HCT116 (cell line): ENCODE data around the gene EMILIN1. TPM values are rescaled to one million over a fixed set of nuclear protein-coding genes. Genes with fewer than 3 reads are reported as not detected.

ENCODE experiments used
- ATAC-seq: fragments of 200-7000 bp; cut with Tn5 transposase; 2 replicates; pipeline ENCODE4 v1.9.1; 2020; ENCODE audit warnings: mild to moderate bottlenecking, moderate library complexity
- BruUV-seq: library from RNA; stranded (reverse); fragments of 400-500 nt; replicated peaks from 2 replicates; lab custom pipeline; 2021; lab: Mats Ljungman, UMichigan
- CTCF ChIA-PET: fragments of 300-600 bp; sonication (Branson Sonifier 250); formaldehyde crosslinking; loops from one replicate; lab custom pipeline; 2021; ENCODE audit warnings: antibody characterized with exemption; lab: Charles Lee
- POLR2A ChIA-PET: fragments of 300-600, 350-600 bp; sonication (Branson Sonifier 250); formaldehyde crosslinking; loops from one replicate; lab custom pipeline; 2021; ENCODE audit warnings: antibody characterized with exemption; lab: Charles Lee
- RAD21 ChIA-PET, 2 experiments: fragments of 300-600 bp; sonication (Branson Sonifier 250); formaldehyde crosslinking; loops; one replicate each; lab custom pipeline; 2023; ENCODE audit warnings: low total read pairs in 2 of 2; ENCODE audit not compliant: uncharacterized antibody in 2 of 2, unreplicated experiment in 2 of 2, low non-redundant PET in 1 of 2; lab: Charles Lee
- DNase-seq: peaks from one replicate; pipeline ENCODE4 v3.0.0-alpha.2; 2010; ENCODE audit warnings: low read depth, low spot score
- H2AFZ ChIP-seq: fragments of 200-600 bp; shearing (Covaris generic), sonication (generic); 2 replicates; pipeline ENCODE4 v1.6.1; 2017; ENCODE audit warnings: low read depth, mixed run types, mixed read lengths, antibody characterized with exemption, low read length; ENCODE audit not compliant: poor library complexity, severe bottlenecking
- H3K27ac ChIP-seq: 2 replicates; pipeline ENCODE4 v1.5.1; 2012; ENCODE audit warnings: low read depth, low read length
- H3K27me3 ChIP-seq: fragments of 200-600 bp; sonication (generic); 2 replicates; pipeline ENCODE4 v1.6.1; 2016; ENCODE audit warnings: mixed run types, low read length, mixed read lengths; ENCODE audit not compliant: insufficient read depth
- H3K36me3 ChIP-seq, 2 experiments: fragments of 200-500 bp in 1 of 2; fragments of 200-600 bp in 1 of 2; sonication (Bioruptor generic) in 1 of 2; sonication (generic) in 1 of 2; 2 replicates each; pipeline versions ENCODE4 v1.5.1 to v1.6.1; 2014 to 2016; ENCODE audit warnings: low read length in 2 of 2, inconsistent platforms in 1 of 2, mixed read lengths in 1 of 2, mixed run types in 1 of 2; ENCODE audit not compliant: insufficient read depth in 2 of 2, control insufficient read depth in 1 of 2
- H3K4me1 ChIP-seq, 2 experiments: fragments of 200-600 bp in 1 of 2; sonication (generic) in 1 of 2; 2 replicates each; pipeline versions ENCODE4 v1.5.1 to v1.6.1; 2012 to 2017; ENCODE audit warnings: low read length in 2 of 2, inconsistent platforms in 1 of 2, mild to moderate bottlenecking in 1 of 2, mixed read lengths in 1 of 2, mixed run types in 1 of 2, moderate library complexity in 1 of 2; ENCODE audit not compliant: insufficient read depth in 2 of 2, control insufficient read depth in 1 of 2
- H3K4me2 ChIP-seq: fragments of 200-600 bp; sonication (generic); 2 replicates; pipeline ENCODE4 v1.6.1; 2017; ENCODE audit warnings: mixed run types, low read length, mixed read lengths
- H3K4me3 ChIP-seq, 2 experiments: fragments of 200-600 bp in 1 of 2; sonication (generic) in 1 of 2; replicated peaks in 1 of 2; 2 replicates each; pipeline ENCODE4 v1.5.1; 2011 to 2016; ENCODE audit warnings: low read length in 2 of 2, control low read depth in 1 of 2, low read depth in 1 of 2, mild to moderate bottlenecking in 1 of 2, mixed read lengths in 1 of 2, mixed run types in 1 of 2
- H3K79me2 ChIP-seq: fragments of 200-600 bp; sonication (generic); 2 replicates; pipeline ENCODE4 v1.6.1; 2017; ENCODE audit warnings: mild to moderate bottlenecking, mixed run types, low read length, moderate library complexity, mixed read lengths; ENCODE audit not compliant: insufficient read depth
- H3K9ac ChIP-seq: fragments of 200-600 bp; sonication (generic); 2 replicates; pipeline ENCODE4 v1.6.1; 2016; ENCODE audit warnings: low read length, mixed read lengths
- H3K9me2 ChIP-seq: fragments of 200-600 bp; sonication (generic), shearing (Covaris generic); 2 replicates; pipeline ENCODE4 v1.6.1; 2017; ENCODE audit warnings: mixed run types, mild to moderate bottlenecking, moderate library complexity; ENCODE audit not compliant: insufficient read depth
- H3K9me3 ChIP-seq, 2 experiments: fragments of 200-500 bp in 1 of 2; fragments of 200-600 bp in 1 of 2; sonication (Bioruptor generic) in 1 of 2; sonication (generic) in 1 of 2; 2 replicates each; pipeline ENCODE4 v1.6.1; 2014 to 2017; ENCODE audit warnings: low read length in 2 of 2, mixed read lengths in 2 of 2, inconsistent platforms in 1 of 2, low read depth in 1 of 2, mild to moderate bottlenecking in 1 of 2, mixed run types in 1 of 2, moderate library complexity in 1 of 2; ENCODE audit not compliant: control insufficient read depth in 1 of 2, insufficient read depth in 1 of 2
- H4K20me1 ChIP-seq: fragments of 200-600 bp; sonication (generic), shearing (Covaris generic); 2 replicates; pipeline ENCODE4 v1.6.1; 2017; ENCODE audit warnings: mixed run types, mild to moderate bottlenecking, moderate library complexity; ENCODE audit not compliant: insufficient read depth
- ATF3 ChIP-seq: IDR thresholded peaks from 2 replicates; pipeline ENCODE4 v1.6.1; 2012
- CTCF ChIP-seq, 3 experiments: fragments of 200-600 bp in 1 of 3; sonication (generic) in 1 of 3; IDR thresholded peaks in 2 of 3; conservative IDR thresholded peaks in 1 of 3; 2 replicates each; pipeline ENCODE4 v1.5.1; 2012 to 2017; ENCODE audit warnings: low read depth in 2 of 3, low read length in 2 of 3, antibody characterized with exemption in 1 of 3, borderline replicate concordance in 1 of 3, control low read depth in 1 of 3, mild to moderate bottlenecking in 1 of 3, mixed read lengths in 1 of 3, mixed run types in 1 of 3, moderate library complexity in 1 of 3; ENCODE audit not compliant: insufficient read depth in 1 of 3
- EGR1 ChIP-seq: IDR thresholded peaks from 2 replicates; pipeline ENCODE4 v1.6.1; 2012; ENCODE audit warnings: low read depth
- ELF1 ChIP-seq: IDR thresholded peaks from 2 replicates; pipeline ENCODE4 v1.6.1; 2012; ENCODE audit warnings: low read depth, borderline replicate concordance
- EZH2 ChIP-seq: fragments of 200-600 bp; sonication (generic); IDR thresholded peaks from 2 replicates; pipeline ENCODE4 v1.6.1; 2017; ENCODE audit warnings: antibody characterized with exemption, mixed run types
- EZH2phosphoT487 ChIP-seq: fragments of 200-600 bp; IDR thresholded peaks from 2 replicates; pipeline ENCODE4 v1.6.1; 2018; ENCODE audit warnings: antibody characterized with exemption, borderline replicate concordance
- FOSL1 ChIP-seq: IDR thresholded peaks from 2 replicates; pipeline ENCODE4 v1.6.1; 2012; ENCODE audit warnings: low read depth
- JUND ChIP-seq: IDR thresholded peaks from 2 replicates; pipeline ENCODE4 v1.6.1; 2012
- POLR2A ChIP-seq: IDR thresholded peaks from 2 replicates; pipeline ENCODE4 v1.7.0; 2011; ENCODE audit warnings: borderline replicate concordance; ENCODE audit not compliant: insufficient read depth, insufficient read length; ENCODE audit errors: extremely low read depth
- RAD21 ChIP-seq: IDR thresholded peaks from 2 replicates; pipeline ENCODE4 v1.6.1; 2012; ENCODE audit warnings: low read depth, mild to moderate bottlenecking
- REST ChIP-seq: IDR thresholded peaks from 2 replicates; pipeline ENCODE4 v1.6.1; 2012; ENCODE audit warnings: low read depth
- SIN3A ChIP-seq: IDR thresholded peaks from 2 replicates; pipeline ENCODE4 v1.6.1; 2012; ENCODE audit warnings: low read depth
- SRF ChIP-seq: IDR thresholded peaks from 2 replicates; pipeline ENCODE4 v1.6.1; 2012; ENCODE audit warnings: low read depth
- TCF7L2 ChIP-seq: IDR thresholded peaks from 2 replicates; pipeline ENCODE4 v1.7.0; 2011; ENCODE audit warnings: borderline replicate concordance, inconsistent platforms; ENCODE audit not compliant: insufficient read depth, insufficient read length; ENCODE audit errors: extremely low read depth
- intact Hi-C: fragments of 100-400 bp; cut with micrococcal nuclease; formaldehyde crosslinking; loops from 2 replicates; pipeline ENCODE4 v1.10.0; 2022
- total RNA-seq: library from RNA; stranded (reverse); gene quantifications from one replicate; pipeline ENCODE4 v1.2.1, GENCODE V29; 2021; ENCODE audit not compliant: unreplicated experiment

Gene EMILIN1
- total RNA-seq, 1 experiment from 2014 or later, result 0.59 TPM

GRCh38 chr2:27088634-27089033, 10.2 kb downstream of the EMILIN1 start:
- DNase-seq, result no peak
- Histone ChIP-seq H3K27ac (no peak overlapping the region), H3K9ac (no peak overlapping the region), H3K4me3 (no peak overlapping the region), H3K36me3 (no peaks in the 10 kb centered on the region), H3K4me1 (peaks cover 5 to 26% of the 10 kb centered on the region in 2 experiments), H3K9me3 (no peaks in the 10 kb centered on the region), H3K79me2 (no peaks in the 10 kb centered on the region), H2AFZ (no peak overlapping the region), H4K20me1 (no peaks in the 10 kb centered on the region), H3K27me3 (no peaks in the 10 kb centered on the region)
- ATAC-seq, result no peak
- ChIA-PET RAD21 (no interaction called here), CTCF (interaction anchor here (0.8 to 2.6 kb wide), 3 partner anchors 103 to 214 kb away, joined by 5 to 10 read pairs (median 7); no protein-coding TSS in a partner anchor), POLR2A (no interaction called here)
- intact Hi-C loops, result no loop called here
- BruUV-seq, result no TSS peak
- TF ChIP-seq SIN3A, result no peak
- TF ChIP-seq POLR2A, result no peak
- no peak for TF ChIP-seq ATF3
- TF ChIP-seq RAD21, result no peak
- no peak for TF ChIP-seq EGR1
- TF ChIP-seq EZH2phosphoT487, result no peak
- no peak for TF ChIP-seq ELF1
- TF ChIP-seq, all 23 proteins: peak for 0
- Histone ChIP-seq H3K9me2 (no peaks in the 10 kb centered on the region), H3K4me2 (no peak overlapping the region)

DNA sequence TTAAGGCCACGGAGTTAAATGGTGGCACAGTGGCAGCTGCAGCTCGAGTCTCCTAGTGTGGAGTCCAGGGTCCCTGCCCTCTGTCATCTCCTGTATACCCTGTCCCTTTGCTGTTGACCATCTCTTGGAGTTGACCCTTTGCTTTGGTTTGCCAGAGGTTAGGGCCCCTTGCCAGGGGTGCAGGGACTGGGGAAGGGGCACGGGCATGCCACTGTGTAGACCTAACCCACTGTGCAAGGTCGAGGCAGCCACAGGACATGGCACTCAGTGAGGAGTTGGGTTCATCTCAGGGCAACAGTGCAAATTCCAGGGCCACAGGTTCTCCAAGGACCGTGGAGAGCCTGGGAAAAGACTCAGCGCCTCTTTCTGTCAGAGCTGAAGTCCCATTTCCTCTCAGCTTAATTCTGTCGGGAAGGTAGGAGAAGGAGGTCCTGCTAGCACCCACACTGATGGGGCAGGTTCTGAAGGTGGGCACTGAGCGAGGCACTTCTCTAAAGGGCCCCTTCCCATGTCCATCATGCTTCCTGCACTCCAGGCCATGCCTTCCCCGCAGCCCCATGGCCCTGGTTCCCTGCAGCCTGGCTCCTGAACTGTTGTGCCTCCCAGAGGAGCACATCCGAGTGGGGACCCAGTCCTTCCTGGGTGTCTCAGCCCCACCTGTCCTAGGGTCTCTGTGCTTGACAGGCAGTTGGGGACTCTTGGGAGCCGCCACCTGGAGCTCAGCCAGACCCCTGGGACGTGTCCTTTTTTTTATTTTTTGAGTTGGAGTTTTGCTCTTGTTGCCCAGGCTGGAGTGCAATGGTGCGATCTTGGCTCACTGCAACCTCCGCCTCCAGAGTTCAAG, 10.9 kb downstream of the EMILIN1 start:
- Histone ChIP-seq H3K4me1 (peaks cover 5 to 26% of the 10 kb centered on the region in 2 experiments), H3K9me2 (no peaks in the 10 kb centered on the region), H3K4me3 (no peak overlapping the region), H2AFZ (no peak overlapping the region), H3K9ac (no peak overlapping the region), H3K36me3 (no peaks in the 10 kb centered on the region), H3K27me3 (no peaks in the 10 kb centered on the region), H3K4me2 (no peak overlapping the region), H3K27ac (no peak overlapping the region), H3K9me3 (no peaks in the 10 kb centered on the region), H3K79me2 (no peaks in the 10 kb centered on the region), H4K20me1 (no peaks in the 10 kb centered on the region)
- POLR2A ChIA-PET, result no interaction called here
- intact Hi-C loops, result no loop called here
- CTCF ChIA-PET, result interaction anchor here (1.1 to 1.9 kb wide), 2 partner anchors 128 to 213 kb away, joined by 5 to 7 read pairs; no protein-coding TSS in a partner anchor
- no peak for DNase-seq
- no TSS peak for BruUV-seq
- no peak for ATAC-seq
- RAD21 ChIA-PET, result no interaction called here
- no peak for TF ChIP-seq RAD21
- TF ChIP-seq ATF3, result no peak
- no peak for TF ChIP-seq FOSL1
- TF ChIP-seq REST, result no peak
- TF ChIP-seq EZH2, result no peak
- no peak for TF ChIP-seq JUND
- no peak for TF ChIP-seq CTCF (IDR thresholded peaks at IDR 0.05 in 2 of 3, conservative IDR thresholded peaks at IDR 0.05 in 1 of 3; ENCODE audit: borderline replicate concordance in 1 of 3, insufficient read depth in 1 of 3, low read depth in 2 of 3, low read length in 2 of 3)
- no peak for TF ChIP-seq TCF7L2
- no peak for TF ChIP-seq SIN3A
- TF ChIP-seq SRF, result no peak
